Measurements from ENCODE around the gene INSIG2.

INSIG2 gene

GRCh38 chr2:118102433-118103082, 14.3 kb downstream of the INSIG2 start:
- no peak for DNase-seq (ENCODE audit: low read depth in 2 of 2)

GRCh38 chr2:118103951-118104940, 16.0 kb downstream of the INSIG2 start:
- DNase-seq (ENCODE audit: low read depth in 2 of 2), result no peak

- DNase-seq (ENCODE audit: low read depth in 2 of 2), result no peak
Observed at GRCh38 chr2:118105497-118105896, 17.2 kb downstream of the INSIG2 start.

- DNase-seq (ENCODE audit: low read depth in 2 of 2), result no peak
Observed at GRCh38 chr2:118106926-118107325, 18.7 kb downstream of the INSIG2 start.

GRCh38 chr2:118110310-118110709, 22.0 kb downstream of the INSIG2 start:
- no peak for DNase-seq (ENCODE audit: low read depth in 2 of 2)

- DNase-seq (ENCODE audit: low read depth in 2 of 2), result no peak
Observed at GRCh38 chr2:118110991-118111390, 22.7 kb downstream of the INSIG2 start.

- no peak for DNase-seq (ENCODE audit: low read depth in 2 of 2)
Observed at GRCh38 chr2:118112771-118113334, 24.6 kb downstream of the INSIG2 start.

- DNase-seq (ENCODE audit: low read depth in 2 of 2), result no peak
Observed at GRCh38 chr2:118114863-118115262, 26.6 kb downstream of the INSIG2 start.

GRCh38 chr2:118115761-118116160, 27.5 kb downstream of the INSIG2 start:
- DNase-seq (ENCODE audit: low read depth in 2 of 2), result no peak

- DNase-seq (ENCODE audit: low read depth in 2 of 2), result no peak
Observed at GRCh38 chr2:118118479-118118878, 30.2 kb downstream of the INSIG2 start.

- DNase-seq (ENCODE audit: low read depth in 2 of 2), result no peak
Observed at GRCh38 chr2:118119158-118119727, 31.0 kb downstream of the INSIG2 start.

- DNase-seq (ENCODE audit: low read depth in 2 of 2), result no peak
Observed at GRCh38 chr2:118119761-118120400, 31.6 kb downstream of the INSIG2 start.

GRCh38 chr2:118120401-118120780, 32.1 kb downstream of the INSIG2 start:
- no peak for DNase-seq (ENCODE audit: low read depth in 2 of 2)

GRCh38 chr2:118121101-118121500, 32.8 kb downstream of the INSIG2 start:
- no peak for DNase-seq (ENCODE audit: low read depth in 2 of 2)

GRCh38 chr2:118121986-118122524, 33.8 kb downstream of the INSIG2 start:
- no peak for DNase-seq (ENCODE audit: low read depth in 2 of 2)

- no peak for DNase-seq (ENCODE audit: low read depth in 2 of 2)
Observed at GRCh38 chr2:118122594-118123281, 34.5 kb downstream of the INSIG2 start.

GRCh38 chr2:118123561-118124232, 35.4 kb downstream of the INSIG2 start:
- DNase-seq (ENCODE audit: low read depth in 2 of 2), result no peak

- DNase-seq (ENCODE audit: low read depth in 2 of 2), result no peak
Observed at GRCh38 chr2:118124288-118124891, 36.1 kb downstream of the INSIG2 start.

GRCh38 chr2:118127250-118127649, 39.0 kb downstream of the INSIG2 start:
- DNase-seq (ENCODE audit: low read depth in 2 of 2), result no peak

GRCh38 chr2:118128826-118129225, 40.6 kb downstream of the INSIG2 start:
- no peak for DNase-seq (ENCODE audit: low read depth in 2 of 2)
